ENCODE results near the gene ADAMTS20.

DNA sequence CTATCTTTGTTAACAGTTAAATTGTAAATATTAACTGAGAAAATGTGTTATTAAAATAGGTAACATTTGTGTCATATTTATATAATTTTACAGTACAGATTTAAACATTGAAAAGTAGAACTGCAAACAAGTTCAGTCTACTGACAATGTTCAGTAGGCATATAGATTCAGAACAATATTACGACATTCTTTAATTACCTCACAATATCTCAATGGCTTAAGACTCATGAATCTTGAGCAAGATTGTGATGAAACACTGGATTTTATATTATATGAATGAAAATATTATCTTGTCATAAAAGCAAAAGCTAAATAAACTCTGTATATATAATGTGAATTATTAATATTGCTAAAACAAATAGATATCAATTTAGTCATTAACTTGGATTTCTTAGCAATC is 194.9 kb downstream of the ADAMTS20 start:
- TF ChIP-seq CTCF (IDR thresholded peaks at IDR 0.05) (no peak), EP300 (IDR thresholded peaks at IDR 0.05) (no peak), POLR2AphosphoS5 (IDR thresholded peaks at IDR 0.05) (no peak), POLR2A (IDR thresholded peaks at IDR 0.05) (no peak)

Measured in gastroesophageal sphincter (tissue), 3 donors.